AG04449 (cell line): ENCODE measurements around the gene GEMIN2.
"Not testable (repeated sequence)": the region's sequence is repeated elsewhere in the genome, so short reads cannot be mapped to it uniquely, and the experiment has no call there.

Experiments used
- CTCF ChIA-PET: fragments of 350-600 bp; formaldehyde crosslinking; extraction: SDS; loops from one replicate; lab custom pipeline; 2021; ENCODE audit warnings: antibody characterized with exemption; lab: Yijun Ruan, JAX
- POLR2A ChIA-PET: fragments of 400-600, 350-600 bp; formaldehyde crosslinking; extraction: SDS; loops from one replicate; lab custom pipeline; 2020; ENCODE audit warnings: antibody characterized with exemption, inconsistent platforms; lab: Yijun Ruan, JAX
- DNase-seq: peaks from one replicate; pipeline ENCODE4 v3.0.0-alpha.2; 2010; ENCODE audit warnings: low read depth, low spot score
- H3K4me3 ChIP-seq: 2 replicates; pipeline ENCODE4 v1.5.1; 2011; ENCODE audit warnings: low read depth, mild to moderate bottlenecking, control low read depth, low read length
- TF ChIP-seq, protein P1 (sequence below): IDR thresholded peaks from one replicate; pipeline ENCODE4 v1.5.1; 2011; ENCODE audit warnings: mild to moderate bottlenecking, moderate library complexity, low read length, control low read depth, inconsistent platforms; ENCODE audit not compliant: insufficient read depth; ENCODE audit errors: missing control alignments

Gene GEMIN2

DNA sequence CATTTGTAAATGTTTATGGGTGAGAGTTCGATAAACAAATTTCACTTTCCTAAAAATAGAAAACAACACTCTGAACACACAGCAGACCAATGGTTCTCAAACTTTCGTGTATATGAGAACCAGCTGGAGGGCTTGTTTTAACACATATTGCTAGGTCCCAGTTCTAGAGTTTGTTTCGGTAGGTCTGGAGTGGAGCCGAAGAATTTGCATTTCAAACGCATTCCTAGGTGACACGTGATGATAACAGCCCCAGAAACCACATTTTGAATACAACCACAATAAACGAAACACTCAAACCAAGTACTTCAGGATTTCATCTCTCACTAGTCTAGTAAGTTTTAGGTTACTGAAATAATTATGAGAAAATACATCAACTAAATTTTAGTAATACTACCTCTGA, 28.2 kb upstream of the GEMIN2 start:
- ChIA-PET POLR2A (no interaction called here), CTCF (interaction anchor here (1.0 kb wide), 1 partner anchor 10 kb away, joined by 3 read pairs; no protein-coding TSS in a partner anchor)
- no peak for DNase-seq
- TF ChIP-seq, protein P1, sequence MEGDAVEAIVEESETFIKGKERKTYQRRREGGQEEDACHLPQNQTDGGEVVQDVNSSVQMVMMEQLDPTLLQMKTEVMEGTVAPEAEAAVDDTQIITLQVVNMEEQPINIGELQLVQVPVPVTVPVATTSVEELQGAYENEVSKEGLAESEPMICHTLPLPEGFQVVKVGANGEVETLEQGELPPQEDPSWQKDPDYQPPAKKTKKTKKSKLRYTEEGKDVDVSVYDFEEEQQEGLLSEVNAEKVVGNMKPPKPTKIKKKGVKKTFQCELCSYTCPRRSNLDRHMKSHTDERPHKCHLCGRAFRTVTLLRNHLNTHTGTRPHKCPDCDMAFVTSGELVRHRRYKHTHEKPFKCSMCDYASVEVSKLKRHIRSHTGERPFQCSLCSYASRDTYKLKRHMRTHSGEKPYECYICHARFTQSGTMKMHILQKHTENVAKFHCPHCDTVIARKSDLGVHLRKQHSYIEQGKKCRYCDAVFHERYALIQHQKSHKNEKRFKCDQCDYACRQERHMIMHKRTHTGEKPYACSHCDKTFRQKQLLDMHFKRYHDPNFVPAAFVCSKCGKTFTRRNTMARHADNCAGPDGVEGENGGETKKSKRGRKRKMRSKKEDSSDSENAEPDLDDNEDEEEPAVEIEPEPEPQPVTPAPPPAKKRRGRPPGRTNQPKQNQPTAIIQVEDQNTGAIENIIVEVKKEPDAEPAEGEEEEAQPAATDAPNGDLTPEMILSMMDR, result no peak
- H3K4me3 ChIP-seq, result no peak overlapping the region

DNA sequence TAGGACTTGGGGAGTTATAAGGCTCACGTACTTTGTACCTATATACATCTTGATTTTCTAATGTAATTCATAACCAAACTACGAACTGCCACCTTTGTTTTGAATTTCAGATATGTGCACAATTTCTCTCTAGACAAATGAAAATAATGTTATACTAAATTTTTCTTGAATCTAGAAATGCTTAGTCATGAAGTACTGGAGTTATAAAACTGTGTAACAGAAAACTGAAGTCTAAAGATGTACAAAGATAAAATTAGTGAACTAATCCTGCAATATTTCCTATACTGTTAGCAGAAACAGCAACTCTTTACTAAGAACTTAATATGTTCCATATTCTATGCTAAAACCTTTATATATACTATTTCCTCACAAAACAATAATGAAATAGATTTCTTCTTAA, 26.6 kb upstream of the GEMIN2 start:
- ChIA-PET POLR2A (no interaction called here), CTCF (no interaction called here)
- TF ChIP-seq, protein P1, result no peak
- H3K4me3 ChIP-seq, result no peak overlapping the region
- DNase-seq, result no peak

DNA sequence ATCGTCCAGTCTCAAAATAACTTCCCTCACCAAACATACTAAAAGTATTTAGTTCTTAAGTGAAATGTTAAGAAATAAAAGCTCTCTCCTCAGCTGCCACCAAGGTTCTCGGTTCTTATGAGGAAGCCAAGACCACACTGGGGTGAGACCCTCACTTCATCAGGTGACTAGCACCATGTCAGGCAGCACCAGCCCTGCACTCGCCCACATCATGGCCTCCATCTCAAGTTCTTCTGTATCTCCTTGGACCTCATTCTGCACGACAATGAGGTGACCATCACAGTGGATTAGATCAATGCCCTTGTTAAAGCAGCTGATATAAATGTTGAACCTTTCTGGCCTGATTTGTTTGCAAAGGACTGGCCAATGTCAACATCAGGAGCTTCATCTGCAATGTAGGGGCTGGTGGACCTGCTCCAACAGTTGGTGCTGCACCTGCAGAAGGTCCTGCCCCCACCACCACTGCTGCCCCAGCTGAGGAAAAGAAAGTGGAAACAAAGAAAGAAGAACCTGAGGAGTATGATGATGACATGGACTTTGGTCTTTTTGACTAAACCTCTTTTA, 23.5 kb upstream of the GEMIN2 start:
- ChIA-PET CTCF (interaction anchor here (0.5 kb wide), 1 partner anchor 93 kb away, joined by 3 read pairs; no protein-coding TSS in a partner anchor), POLR2A (no interaction called here)
- H3K4me3 ChIP-seq, result no peak overlapping the region
- no peak for DNase-seq
- TF ChIP-seq, protein P1, result no peak

DNA sequence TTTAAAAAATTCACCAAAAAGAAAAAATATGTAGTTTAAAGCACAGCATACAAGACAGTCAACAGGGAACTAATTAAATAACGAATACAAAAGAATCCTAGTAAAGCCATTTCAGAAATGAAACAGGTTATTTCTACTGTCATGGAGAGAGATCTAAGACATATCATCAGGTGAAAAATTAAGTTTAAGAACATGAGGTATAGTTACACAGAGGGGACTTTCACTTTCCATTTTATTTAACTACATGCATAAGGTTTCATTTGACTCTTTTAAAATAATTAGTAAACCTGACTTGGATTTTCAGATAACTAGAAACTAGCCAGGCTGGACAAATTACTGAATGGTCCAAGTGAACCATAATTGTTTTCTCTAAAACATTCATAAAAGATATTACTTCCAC, 22.4 kb upstream of the GEMIN2 start:
- ChIA-PET POLR2A (no interaction called here), CTCF (interaction anchor here (0.7 kb wide), 1 partner anchor 278 kb away, joined by 3 read pairs; no protein-coding TSS in a partner anchor)
- no peak for DNase-seq
- H3K4me3 ChIP-seq, result no peak overlapping the region
- TF ChIP-seq, protein P1, result no peak

DNA sequence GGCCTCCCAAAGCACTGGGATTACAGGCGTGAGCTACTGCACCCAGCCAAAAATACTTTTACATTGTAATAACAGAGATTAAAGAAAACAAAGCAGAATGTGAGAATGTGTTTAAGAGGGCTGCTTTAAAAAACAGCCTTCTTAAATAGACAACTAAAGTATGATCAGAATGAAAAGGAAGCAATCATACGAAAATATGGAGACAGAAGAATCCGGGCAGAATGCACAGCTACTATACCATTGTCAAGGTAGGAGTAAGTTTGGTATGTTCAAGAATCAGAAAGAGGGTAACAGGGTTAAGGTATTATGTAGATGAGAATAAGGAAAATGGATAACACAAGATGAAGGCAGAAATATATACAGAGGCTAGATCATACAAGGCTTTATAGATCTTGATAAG, 19.6 kb upstream of the GEMIN2 start:
- no peak for DNase-seq
- POLR2A ChIA-PET, result no interaction called here
- CTCF ChIA-PET, result interaction anchor here (1.8 kb wide), 1 partner anchor 12 kb away, joined by 4 read pairs; no protein-coding TSS in a partner anchor
- H3K4me3 ChIP-seq, result no peak overlapping the region
- TF ChIP-seq, protein P1, result no peak

DNA sequence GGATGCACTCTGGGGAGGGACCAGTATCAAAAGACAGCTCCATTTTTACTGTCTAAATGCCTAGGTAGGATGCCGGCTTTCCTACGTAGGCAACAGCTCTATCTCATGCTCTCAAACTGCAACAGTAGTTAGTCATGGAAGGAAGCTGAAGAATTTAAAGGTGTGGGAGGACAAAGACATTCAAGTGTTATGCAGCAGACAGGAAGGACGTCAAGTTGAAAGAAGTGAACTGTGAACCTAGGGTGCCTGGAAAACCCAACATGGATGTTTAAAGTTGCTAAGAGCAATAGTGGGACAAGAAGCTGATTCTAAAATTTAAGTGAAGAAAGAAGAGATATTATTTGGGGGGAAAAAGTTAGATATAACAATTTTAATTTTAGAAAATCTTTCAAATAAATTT, 17.0 kb upstream of the GEMIN2 start:
- CTCF ChIA-PET, result interaction anchor here (0.7 to 1.6 kb wide), 3 partner anchors 10 to 330 kb away, joined by 3 to 6 read pairs (median 3); no protein-coding TSS in a partner anchor
- TF ChIP-seq, protein P1, result no peak
- no peak overlapping the region for H3K4me3 ChIP-seq
- POLR2A ChIA-PET, result no interaction called here
- no peak for DNase-seq

DNA sequence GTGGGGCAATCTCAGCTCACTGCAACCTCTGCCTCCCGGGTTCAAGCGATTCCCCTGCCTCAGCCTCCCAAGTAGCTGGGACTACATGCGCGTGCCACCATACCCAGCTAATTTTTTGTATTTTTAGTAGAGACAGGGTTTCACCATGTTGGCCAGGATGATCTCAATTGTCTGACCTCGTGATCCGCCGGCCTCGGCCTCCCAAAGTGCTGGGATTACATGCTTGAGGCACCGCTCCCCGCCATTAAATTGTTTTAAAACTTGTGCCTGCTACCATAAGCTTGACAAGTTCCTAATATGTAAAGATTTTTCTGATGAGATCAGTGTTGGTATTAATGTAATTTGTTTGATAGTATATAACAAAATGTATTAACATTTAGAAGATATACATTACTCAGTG, 14.9 kb upstream of the GEMIN2 start:
- ChIA-PET POLR2A (interaction anchor here (1.0 kb wide), 1 partner anchor 15 kb away, joined by 3 read pairs; the partner anchor contains the start of gene GEMIN2), CTCF (interaction anchor here (1.2 kb wide), 1 partner anchor 8 kb away, joined by 3 read pairs; no protein-coding TSS in a partner anchor)
- H3K4me3 ChIP-seq, DNase-seq: not testable (repeated sequence)
